ENCODE measurements around the gene PEAK3. TPM values are rescaled to one million over a fixed set of nuclear protein-coding genes. Genes with fewer than 3 reads are reported as not detected.

PEAK3 gene
- total and polyA plus RNA-seq, 9 of the 15 experiments (the other 6 are each of a cell fraction or from before 2014, with no cell fraction given), result 0.07 to 0.40 TPM; not detected in 7

GRCh38 chr19:2273356-2274184 is 8.4 kb downstream of the PEAK3 start (continued):
- TF ChIP-seq RERE (CRISPR knock-in tag; IDR thresholded peaks at IDR 0.05; ENCODE audit: borderline replicate concordance), result no peak
- peak; percentile 16 for TF ChIP-seq TCF7 (IDR thresholded peaks at IDR 0.05; ENCODE audit: borderline replicate concordance)
- TF ChIP-seq BRD9 (IDR thresholded peaks at IDR 0.05; ENCODE audit: low read depth, partially characterized antibody), result no peak
- TF ChIP-seq ELF2 (CRISPR knock-in tag; IDR thresholded peaks at IDR 0.05), result peak; percentile 97
- TF ChIP-seq ATF4 (CRISPR knock-in tag; IDR thresholded peaks at IDR 0.05), result peak; percentile 12; the same call in 1 of the 2 replicates
- TF ChIP-seq FOXP1 (CRISPR knock-in tag; IDR thresholded peaks at IDR 0.05), result 0 out of 2 replicates have a peak, but pooled peaks have one; percentile 47
- no peak for TF ChIP-seq EZH2 (IDR thresholded peaks at IDR 0.05; ENCODE audit: borderline replicate concordance, low read depth, low read length)
- TF ChIP-seq SAFB (IDR thresholded peaks at IDR 0.05; ENCODE audit: borderline replicate concordance, low read depth, low read length), result no peak
- no peak for TF ChIP-seq ARID1B (IDR thresholded peaks at IDR 0.05)
- TF ChIP-seq SFPQ (IDR thresholded peaks at IDR 0.05; ENCODE audit: low read depth, low read length), result no peak
- TF ChIP-seq MYC (IDR thresholded peaks at IDR 0.05; ENCODE audit: low read depth, low read length), result peak; percentile 62
- peak; percentile 90; the same call in 1 of the 2 replicates for TF ChIP-seq MYC (CRISPR knock-in tag; IDR thresholded peaks at IDR 0.05; ENCODE audit: borderline replicate concordance, low read depth)
- peak in 1 of 2 experiments; percentile 43; a peak in 2 of 4 replicates for TF ChIP-seq TRIM24 (IDR thresholded peaks at IDR 0.05)
- no peak for TF ChIP-seq NELFE (IDR thresholded peaks at IDR 0.05; ENCODE audit: insufficient read depth, insufficient read length)
- no peak for TF ChIP-seq SRSF1 (IDR thresholded peaks at IDR 0.05; ENCODE audit: low read depth, low read length)
- TF ChIP-seq ZNF79 (CRISPR knock-in tag; IDR thresholded peaks at IDR 0.05; ENCODE audit: low read depth), result no peak
- no peak for TF ChIP-seq ZBTB2 (IDR thresholded peaks at IDR 0.05)
- TF ChIP-seq IFI16 (CRISPR knock-in tag; IDR thresholded peaks at IDR 0.05), result no peak
